IgD-negative memory B cell (primary cell): ENCODE data around the gene C3orf20. TPM values are rescaled to one million over a fixed set of nuclear protein-coding genes. Genes with fewer than 3 reads are reported as not detected.

Experiments used
- H3K27ac Mint-ChIP-seq, 3 donors: one replicate each; pipeline ENCODE4 v1.8.0; 2020 to 2022; ENCODE audit warnings: mild to moderate bottlenecking in 3 of 3, mixed read lengths in 3 of 3, moderate library complexity in 1 of 3
- H3K27me3 Mint-ChIP-seq: one replicate; pipeline ENCODE4 v1.8.0; 2021; ENCODE audit warnings: mixed read lengths
- H3K36me3 Mint-ChIP-seq: one replicate; pipeline ENCODE4 v1.8.0; 2020; ENCODE audit warnings: mild to moderate bottlenecking, mixed read lengths
- H3K4me1 Mint-ChIP-seq, 3 donors: one replicate each; pipeline ENCODE4 v1.8.0; 2020 to 2022; ENCODE audit warnings: mixed read lengths in 3 of 3, mild to moderate bottlenecking in 1 of 3
- H3K4me3 Mint-ChIP-seq, 4 donors: one replicate each; pipeline ENCODE4 v1.8.0; 2020 to 2022; ENCODE audit warnings: mild to moderate bottlenecking in 4 of 4, mixed read lengths in 4 of 4, moderate library complexity in 3 of 4
- H3K9me3 Mint-ChIP-seq, 3 donors: one replicate each; pipeline ENCODE4 v1.8.0; 2020 to 2021; ENCODE audit warnings: mixed read lengths in 3 of 3, mild to moderate bottlenecking in 1 of 3
- polyA plus RNA-seq: library from polyadenylated mRNA; unstranded; fragments of 300-500 nt; fragmentation: Illumina TruSeq; gene quantifications from one replicate; pipeline ENCODE4 v1.2.3, GENCODE V29; 2021

Gene C3orf20
- polyA plus RNA-seq, 1 donor from 2014 or later = not detected

GRCh38 chr3:14818804-14819500, 144.0 kb downstream of the C3orf20 start, which contains the start of gene FGD5:
Gene FGD5, plus strand, starts transcription at chr3:14818962. Its CDS starts 110 bp downstream, at chr3:14819072.
- Mint-ChIP-seq H3K36me3 (no peaks in the 10 kb centered on the region), H3K4me1 (peaks cover 0 to 1% (median 0%) of the 10 kb centered on the region in 3 donors), H3K27me3 (peaks cover 22% of the 10 kb centered on the region), H3K4me3 (no peak within 1 kb of the TSS), H3K9me3 (peaks cover 0 to under 1% (median 0%) of the 10 kb centered on the region in 3 donors), H3K27ac (no peak within 1 kb of the TSS)

GRCh38 chr3:14819671-14820070, 144.7 kb downstream of the C3orf20 start:
- Mint-ChIP-seq H3K4me3 (no peak overlapping the region), H3K9me3 (no peaks in the 10 kb centered on the region), H3K27me3 (peaks cover 18% of the 10 kb centered on the region), H3K36me3 (no peaks in the 10 kb centered on the region), H3K4me1 (peaks cover 0 to 1% (median 0%) of the 10 kb centered on the region in 3 donors), H3K27ac (no peak overlapping the region)

- Mint-ChIP-seq H3K4me3 (no peak overlapping the region), H3K27me3 (peaks cover 14% of the 10 kb centered on the region), H3K27ac (peak overlapping the region in 1 of 3 donors; percentile 57), H3K4me1 (no peaks in the 10 kb centered on the region), H3K36me3 (no peaks in the 10 kb centered on the region), H3K9me3 (no peaks in the 10 kb centered on the region)
Observed at GRCh38 chr3:14820156-14820555, 145.2 kb downstream of the C3orf20 start.

GRCh38 chr3:14821151-14821550, 146.2 kb downstream of the C3orf20 start:
- Mint-ChIP-seq H3K27ac (no peak overlapping the region), H3K4me1 (no peaks in the 10 kb centered on the region), H3K27me3 (peaks cover 11% of the 10 kb centered on the region), H3K4me3 (no peak overlapping the region), H3K36me3 (no peaks in the 10 kb centered on the region), H3K9me3 (no peaks in the 10 kb centered on the region)

- H3K36me3 Mint-ChIP-seq = peaks cover 3% of the 10 kb centered on the region
- no peak overlapping the region for H3K27ac Mint-ChIP-seq
- H3K4me1 Mint-ChIP-seq = no peaks in the 10 kb centered on the region
- H3K9me3 Mint-ChIP-seq = no peaks in the 10 kb centered on the region
- no peak overlapping the region for H3K4me3 Mint-ChIP-seq
- peaks cover 14% of the 10 kb centered on the region for H3K27me3 Mint-ChIP-seq
Observed at GRCh38 chr3:14822134-14822533, 147.2 kb downstream of the C3orf20 start.

Other genes with a start within 250 kb of the C3orf20 start
- not detected for gene GRIP2, start 134.8 kb upstream of the C3orf20 start, polyA plus RNA-seq
- gene CCDC174, start 23.4 kb upstream of the C3orf20 start, polyA plus RNA-seq = 38.8 TPM
- gene FGD5, start 143.8 kb downstream of the C3orf20 start, polyA plus RNA-seq = not detected